Keratinocyte (primary cell): ENCODE data around the gene CASK.

Experiments
- CTCF ChIP-seq, 3 experiments: IDR thresholded peaks in 1 of 3; conservative IDR thresholded peaks in 1 of 3; optimal IDR thresholded peaks in 1 of 3; 2 replicates in 2 of 3; 3 replicates in 1 of 3; pipeline versions ENCODE3 to v1.5.1; 2011; ENCODE audit warnings: low read length in 3 of 3, mild to moderate bottlenecking in 3 of 3, moderate library complexity in 2 of 3, control low read depth in 1 of 3, inconsistent platforms in 1 of 3; ENCODE audit not compliant: insufficient read depth in 2 of 3; ENCODE audit errors: extremely low read depth in 1 of 3
- EZH2 ChIP-seq: IDR thresholded peaks from one replicate; pipeline ENCODE4 v1.6.1; 2012; ENCODE audit warnings: inconsistent platforms, mild to moderate bottlenecking, low read length, moderate library complexity

- TF ChIP-seq CTCF (optimal IDR thresholded peaks at IDR 0.05 in 1 of 3, IDR thresholded peaks at IDR 0.05 in 1 of 3, conservative IDR thresholded peaks at IDR 0.05 in 1 of 3; ENCODE audit: extremely low read depth in 1 of 3, insufficient read depth in 2 of 3, low read length in 3 of 3), result no peak
- no peak for TF ChIP-seq EZH2
These were observed 183.5 kb downstream of the CASK start for GRCh38 chrX:41739871-41740270.
